Measurements from ENCODE around the gene TBC1D22A.

DNA sequence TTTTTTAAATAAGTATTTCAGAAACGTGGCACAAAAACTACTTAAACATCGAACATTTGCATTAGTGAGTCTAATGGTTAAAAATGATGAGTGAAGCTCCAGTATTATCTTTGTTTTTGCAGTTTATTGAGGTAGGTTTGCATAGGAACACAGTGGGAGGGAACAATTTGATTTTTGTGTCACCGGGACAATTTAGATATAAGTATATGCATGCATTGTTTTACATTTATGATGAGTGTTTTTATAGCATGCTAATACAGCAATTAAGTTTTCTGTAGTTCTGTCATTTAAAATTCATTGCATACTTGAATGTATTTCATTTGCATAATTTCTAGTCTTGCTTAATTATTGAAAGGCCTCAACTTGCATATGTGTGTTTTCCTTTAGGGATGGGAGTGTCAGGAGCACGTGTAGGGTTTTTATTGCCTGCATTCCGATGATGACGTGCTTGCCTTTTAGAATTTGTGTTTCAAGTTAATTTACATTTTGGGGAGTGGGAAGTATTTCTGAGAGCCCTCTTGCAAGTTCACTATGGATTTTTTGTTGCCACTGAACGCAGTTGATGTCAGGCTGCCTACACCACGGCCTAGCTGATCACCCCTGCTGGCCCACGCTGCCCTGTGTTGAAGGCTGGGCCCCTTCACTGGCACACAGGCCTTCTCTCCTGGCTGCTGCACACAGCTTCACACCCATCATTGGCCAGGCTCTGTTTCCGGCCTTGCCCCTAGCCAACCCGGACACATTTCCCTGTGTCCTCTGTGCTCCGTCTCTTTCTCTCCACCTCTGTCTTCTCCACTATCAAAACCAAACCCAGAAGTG lies 120.9 kb downstream of the TBC1D22A start:
- TF ChIP-seq, protein P1, sequence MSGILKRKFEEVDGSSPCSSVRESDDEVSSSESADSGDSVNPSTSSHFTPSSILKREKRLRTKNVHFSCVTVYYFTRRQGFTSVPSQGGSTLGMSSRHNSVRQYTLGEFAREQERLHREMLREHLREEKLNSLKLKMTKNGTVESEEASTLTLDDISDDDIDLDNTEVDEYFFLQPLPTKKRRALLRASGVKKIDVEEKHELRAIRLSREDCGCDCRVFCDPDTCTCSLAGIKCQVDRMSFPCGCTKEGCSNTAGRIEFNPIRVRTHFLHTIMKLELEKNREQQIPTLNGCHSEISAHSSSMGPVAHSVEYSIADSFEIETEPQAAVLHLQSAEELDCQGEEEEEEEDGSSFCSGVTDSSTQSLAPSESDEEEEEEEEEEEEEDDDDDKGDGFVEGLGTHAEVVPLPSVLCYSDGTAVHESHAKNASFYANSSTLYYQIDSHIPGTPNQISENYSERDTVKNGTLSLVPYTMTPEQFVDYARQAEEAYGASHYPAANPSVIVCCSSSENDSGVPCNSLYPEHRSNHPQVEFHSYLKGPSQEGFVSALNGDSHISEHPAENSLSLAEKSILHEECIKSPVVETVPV (CRISPR knock-in tag; IDR thresholded peaks at IDR 0.05), result no peak
- TF ChIP-seq, protein P2, sequence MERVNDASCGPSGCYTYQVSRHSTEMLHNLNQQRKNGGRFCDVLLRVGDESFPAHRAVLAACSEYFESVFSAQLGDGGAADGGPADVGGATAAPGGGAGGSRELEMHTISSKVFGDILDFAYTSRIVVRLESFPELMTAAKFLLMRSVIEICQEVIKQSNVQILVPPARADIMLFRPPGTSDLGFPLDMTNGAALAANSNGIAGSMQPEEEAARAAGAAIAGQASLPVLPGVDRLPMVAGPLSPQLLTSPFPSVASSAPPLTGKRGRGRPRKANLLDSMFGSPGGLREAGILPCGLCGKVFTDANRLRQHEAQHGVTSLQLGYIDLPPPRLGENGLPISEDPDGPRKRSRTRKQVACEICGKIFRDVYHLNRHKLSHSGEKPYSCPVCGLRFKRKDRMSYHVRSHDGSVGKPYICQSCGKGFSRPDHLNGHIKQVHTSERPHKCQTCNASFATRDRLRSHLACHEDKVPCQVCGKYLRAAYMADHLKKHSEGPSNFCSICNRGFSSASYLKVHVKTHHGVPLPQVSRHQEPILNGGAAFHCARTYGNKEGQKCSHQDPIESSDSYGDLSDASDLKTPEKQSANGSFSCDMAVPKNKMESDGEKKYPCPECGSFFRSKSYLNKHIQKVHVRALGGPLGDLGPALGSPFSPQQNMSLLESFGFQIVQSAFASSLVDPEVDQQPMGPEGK (CRISPR knock-in tag; IDR thresholded peaks at IDR 0.05; ENCODE audit: borderline replicate concordance), result no peak
- no peak for TF ChIP-seq ARNTL (CRISPR knock-in tag; IDR thresholded peaks at IDR 0.05; ENCODE audit: borderline replicate concordance, low read depth)
- TF ChIP-seq RARB (CRISPR knock-in tag; IDR thresholded peaks at IDR 0.05), result no peak
- TF ChIP-seq, protein P3, sequence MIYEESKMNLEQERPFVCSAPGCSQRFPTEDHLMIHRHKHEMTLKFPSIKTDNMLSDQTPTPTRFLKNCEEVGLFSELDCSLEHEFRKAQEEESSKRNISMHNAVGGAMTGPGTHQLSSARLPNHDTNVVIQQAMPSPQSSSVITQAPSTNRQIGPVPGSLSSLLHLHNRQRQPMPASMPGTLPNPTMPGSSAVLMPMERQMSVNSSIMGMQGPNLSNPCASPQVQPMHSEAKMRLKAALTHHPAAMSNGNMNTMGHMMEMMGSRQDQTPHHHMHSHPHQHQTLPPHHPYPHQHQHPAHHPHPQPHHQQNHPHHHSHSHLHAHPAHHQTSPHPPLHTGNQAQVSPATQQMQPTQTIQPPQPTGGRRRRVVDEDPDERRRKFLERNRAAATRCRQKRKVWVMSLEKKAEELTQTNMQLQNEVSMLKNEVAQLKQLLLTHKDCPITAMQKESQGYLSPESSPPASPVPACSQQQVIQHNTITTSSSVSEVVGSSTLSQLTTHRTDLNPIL (CRISPR knock-in tag; IDR thresholded peaks at IDR 0.05; ENCODE audit: low read depth), result no peak
- no peak for TF ChIP-seq ZNF565 (CRISPR knock-in tag; conservative IDR thresholded peaks at IDR 0.05; ENCODE audit: low read depth)
- TF ChIP-seq TCF4 (CRISPR knock-in tag; IDR thresholded peaks at IDR 0.05; ENCODE audit: borderline replicate concordance), result no peak
- TF ChIP-seq ESRRG (CRISPR knock-in tag; IDR thresholded peaks at IDR 0.05), result no peak
